IMR-90 (cell line): ENCODE data around the gene RAB36. TPM values are rescaled to one million over a fixed set of nuclear protein-coding genes. Genes with fewer than 3 reads are reported as not detected.

Experiments
- ATAC-seq: fragments of 200-7000 bp; cut with Tn5 transposase; 2 replicates; pipeline ENCODE4 v1.9.1; 2020; ENCODE audit warnings: low read depth, mild to moderate bottlenecking, moderate library complexity
- BruUV-seq: library from RNA; stranded (reverse); fragments of 400-500 nt; replicated peaks from 2 replicates; lab custom pipeline; 2021; lab: Mats Ljungman, UMichigan
- CTCF ChIA-PET: fragments of 300-600 bp; formaldehyde crosslinking; extraction: SDS; loops from one replicate; lab custom pipeline; 2021; ENCODE audit warnings: antibody characterized with exemption; lab: Yijun Ruan, JAX
- POLR2A ChIA-PET: fragments of 300-600 bp; sonication (Branson Sonifier 250); formaldehyde crosslinking; loops from one replicate; lab custom pipeline; 2022; ENCODE audit warnings: antibody characterized with exemption; ENCODE audit not compliant: unreplicated experiment; lab: Charles Lee
- DNase-seq: peaks from one replicate; pipeline ENCODE4 v3.0.0; 2013
- H2AFZ ChIP-seq: replicated peaks from 2 replicates; pipeline ENCODE3; 2013; ENCODE audit warnings: low read length, mild to moderate bottlenecking; ENCODE audit not compliant: poor library complexity
- H2AK5ac ChIP-seq: 2 replicates; pipeline ENCODE4 v1.6.1; 2013; ENCODE audit warnings: low read depth, low read length, inconsistent platforms
- H2AK9ac ChIP-seq: replicated peaks from 2 replicates; pipeline ENCODE3; 2013; ENCODE audit warnings: mild to moderate bottlenecking, low read depth, low read length, moderate library complexity; ENCODE audit not compliant: poor library complexity
- H2BK120ac ChIP-seq: 2 replicates; pipeline ENCODE4 v1.6.1; 2013; ENCODE audit warnings: low read depth, low read length, inconsistent platforms
- H2BK15ac ChIP-seq: 3 replicates; pipeline ENCODE4 v1.6.1; 2013; ENCODE audit warnings: low read depth, low read length, inconsistent platforms
- H2BK20ac ChIP-seq: 2 replicates; pipeline ENCODE4 v1.6.1; 2013; ENCODE audit warnings: low read depth, mild to moderate bottlenecking, inconsistent platforms, low read length, moderate library complexity
- H2BK5ac ChIP-seq: 2 replicates; pipeline ENCODE4 v1.6.1; 2013; ENCODE audit warnings: mild to moderate bottlenecking, low read depth, low read length, inconsistent platforms; ENCODE audit not compliant: poor library complexity, severe bottlenecking
- H3K14ac ChIP-seq: replicated peaks from 2 replicates; pipeline ENCODE4 v1.6.1; 2013; ENCODE audit warnings: low read depth, low read length, inconsistent platforms
- H3K18ac ChIP-seq: 2 replicates; pipeline ENCODE4 v1.6.1; 2013; ENCODE audit warnings: low read depth, low read length, control low read depth
- H3K23ac ChIP-seq: 2 replicates; pipeline ENCODE4 v1.6.1; 2013; ENCODE audit warnings: low read depth, low read length, inconsistent platforms
- H3K27ac ChIP-seq: 2 replicates; pipeline ENCODE4 v1.5.1; 2013; ENCODE audit warnings: mild to moderate bottlenecking, control low read depth, low read length; ENCODE audit not compliant: insufficient read depth
- H3K27me3 ChIP-seq: 2 replicates; pipeline ENCODE4 v1.6.1; 2013; ENCODE audit warnings: low read length; ENCODE audit not compliant: control insufficient read depth, insufficient read depth
- H3K36me3 ChIP-seq: 2 replicates; pipeline ENCODE4 v1.6.1; 2013; ENCODE audit warnings: low read length, mixed read lengths; ENCODE audit not compliant: control insufficient read depth, insufficient read depth
- H3K4ac ChIP-seq: 2 replicates; pipeline ENCODE4 v1.6.1; 2013; ENCODE audit warnings: low read depth, low read length, inconsistent platforms
- H3K4me1 ChIP-seq: 2 replicates; pipeline ENCODE4 v1.6.1; 2013; ENCODE audit warnings: low read length, mixed read lengths; ENCODE audit not compliant: control insufficient read depth, insufficient read depth
- H3K4me2 ChIP-seq: 2 replicates; pipeline ENCODE4 v1.6.1; 2013; ENCODE audit warnings: low read depth, mild to moderate bottlenecking, control low read depth, low read length, moderate library complexity
- H3K4me3 ChIP-seq: 2 replicates; pipeline ENCODE4 v1.5.1; 2013; ENCODE audit warnings: low read depth, mild to moderate bottlenecking, control low read depth, low read length, moderate library complexity; ENCODE audit not compliant: insufficient read depth
- H3K56ac ChIP-seq: 2 replicates; pipeline ENCODE4 v1.6.1; 2013; ENCODE audit warnings: low read length, inconsistent platforms; ENCODE audit not compliant: insufficient read depth; ENCODE audit errors: extremely low read depth
- H3K79me1 ChIP-seq, 2 experiments: 2 replicates each; pipeline ENCODE4 v1.6.1; 2013; ENCODE audit warnings: low read length in 2 of 2, inconsistent platforms in 1 of 2, low read depth in 1 of 2
- H3K9ac ChIP-seq: 2 replicates; pipeline ENCODE4 v1.6.1; 2013; ENCODE audit warnings: low read depth, low read length, control low read depth
- H3K9me1 ChIP-seq: 2 replicates; pipeline ENCODE4 v1.6.1; 2013; ENCODE audit warnings: low read length, inconsistent platforms; ENCODE audit not compliant: insufficient read depth
- H3K9me3 ChIP-seq: 2 replicates; pipeline ENCODE4 v1.6.1; 2013; ENCODE audit warnings: low read length; ENCODE audit not compliant: control insufficient read depth, insufficient read depth
- H4K20me1 ChIP-seq: 2 replicates; pipeline ENCODE4 v1.6.1; 2013; ENCODE audit warnings: low read length, inconsistent platforms; ENCODE audit not compliant: insufficient read depth
- H4K5ac ChIP-seq: 2 replicates; pipeline ENCODE4 v1.6.1; 2013; ENCODE audit warnings: mild to moderate bottlenecking, low read depth, low read length, control low read depth
- H4K8ac ChIP-seq, 2 experiments: 2 replicates each; pipeline ENCODE4 v1.6.1; 2013; ENCODE audit warnings: low read depth in 2 of 2, low read length in 2 of 2, control low read depth in 1 of 2, inconsistent platforms in 1 of 2
- H4K91ac ChIP-seq: 2 replicates; pipeline ENCODE4 v1.6.1; 2013; ENCODE audit warnings: low read depth, low read length, inconsistent platforms; ENCODE audit not compliant: insufficient read depth
- BHLHE40 ChIP-seq: fragments of 150-350 bp; IDR thresholded peaks from 2 replicates; pipeline ENCODE4 v1.6.1; 2016; ENCODE audit warnings: mild to moderate bottlenecking, low read depth, low read length
- CHD1 ChIP-seq: IDR thresholded peaks from 2 replicates; pipeline ENCODE4 v1.6.1; 2012; ENCODE audit warnings: low read depth, low read length, improper control_type of control experiment
- CTCF ChIP-seq: conservative IDR thresholded peaks from 2 replicates; pipeline ENCODE4 v1.5.1; 2012; ENCODE audit warnings: mild to moderate bottlenecking, low read depth, low read length, improper control_type of control experiment
- ELK1 ChIP-seq: fragments of 150-350 bp; IDR thresholded peaks from 2 replicates; pipeline ENCODE4 v1.6.1; 2016; ENCODE audit warnings: low read depth, mild to moderate bottlenecking, low read length, moderate library complexity, borderline replicate concordance
- FOS ChIP-seq: fragments of 150-350 bp; IDR thresholded peaks from 2 replicates; pipeline ENCODE4 v1.6.1; 2016; ENCODE audit warnings: low read depth, low read length
- MAFK ChIP-seq: IDR thresholded peaks from 2 replicates; pipeline ENCODE4 v1.6.1; 2012; ENCODE audit warnings: low read depth, low read length, improper control_type of control experiment
- MXI1 ChIP-seq: IDR thresholded peaks from 2 replicates; pipeline ENCODE4 v1.6.1; 2012; ENCODE audit warnings: low read depth, mild to moderate bottlenecking, low read length, moderate library complexity, borderline replicate concordance
- NFE2L2 ChIP-seq: fragments of 150-350 bp; IDR thresholded peaks from 2 replicates; pipeline ENCODE4 v1.6.1; 2016; ENCODE audit warnings: low read depth, mild to moderate bottlenecking, low read length
- POLR2A ChIP-seq: IDR thresholded peaks from 2 replicates; pipeline ENCODE4 v1.6.1; 2012; ENCODE audit warnings: mild to moderate bottlenecking, low read depth, low read length
- RAD21 ChIP-seq: IDR thresholded peaks from 2 replicates; pipeline ENCODE4 v1.6.1; 2012; ENCODE audit warnings: low read length, improper control_type of control experiment
- RCOR1 ChIP-seq: IDR thresholded peaks from 2 replicates; pipeline ENCODE4 v1.6.1; 2012; ENCODE audit warnings: mild to moderate bottlenecking, low read length, improper control_type of control experiment; ENCODE audit not compliant: insufficient replicate concordance
- RFX5 ChIP-seq: IDR thresholded peaks from 2 replicates; pipeline ENCODE4 v1.8.0; 2012; ENCODE audit warnings: low read depth, mild to moderate bottlenecking, low read length, moderate library complexity
- SMC3 ChIP-seq: fragments of 150-350 bp; IDR thresholded peaks from 2 replicates; pipeline ENCODE4 v1.6.1; 2016; ENCODE audit warnings: low read depth, mild to moderate bottlenecking, antibody characterized with exemption, low read length, moderate library complexity
- WGBS, 2 experiments: methylation state at CpG; one replicate each; pipeline versions ENCODE4 v1.1.5 to v1.1.7; 2013; ENCODE audit warnings: missing lambda C conversion rate in 2 of 2; ENCODE audit not compliant: insufficient read length in 1 of 2; ENCODE audit errors: extremely low coverage in 2 of 2; 5-methylcytosine and 5-hydroxymethylcytosine counted together
- dilution Hi-C: fragments of 300-500 bp; cut with HindIII; formaldehyde crosslinking; loops from one replicate; pipeline ENCODE4 v1.14.3; 2018; ENCODE audit warnings: low sequenced_read_pairs; ENCODE audit not compliant: unreplicated experiment
- in situ Hi-C: fragments of 300-500 bp; cut with MboI; formaldehyde crosslinking; loops from 3 replicates; pipeline ENCODE4 v1.14.3; 2019; ENCODE audit warnings: low sequenced_read_pairs, inconsistent platforms, mixed read lengths
- intact Hi-C: fragments of 100-400 bp; cut with micrococcal nuclease; formaldehyde crosslinking; loops from 2 replicates; pipeline ENCODE4 v1.10.0; 2022
- polyA plus RNA-seq, 3 experiments: library from polyadenylated mRNA; depleted of rRNA; stranded (reverse); fragments of >200 nt; gene quantifications; 2 replicates each; pipeline ENCODE4 v1.2.3, GENCODE V29; 2012; ENCODE audit warnings: low replicate concordance in 1 of 3
- total RNA-seq: library from RNA; depleted of rRNA; stranded (reverse); fragments of >200 nt; gene quantifications from 2 replicates; pipeline ENCODE4 v1.2.3, GENCODE V29; 2012

Gene RAB36
- total and polyA plus RNA-seq, 2 of the 4 experiments (the other 2 are of a cell fraction) = 3.6 to 4.0 TPM

GRCh38 chr22:23114721-23115020 is 30.6 kb upstream of the RAB36 start:
- H3K9me1 ChIP-seq = no peaks in the 10 kb centered on the region
- H3K14ac ChIP-seq = no peak overlapping the region
- in situ Hi-C loops (no loop called here), dilution Hi-C loops (no loop called here), intact Hi-C loops (no loop called here)
- no peak overlapping the region for H2BK15ac ChIP-seq
- H3K4ac ChIP-seq = no peak overlapping the region
- no peak overlapping the region for H3K4me2 ChIP-seq
- H3K79me1 ChIP-seq = no peaks in the 10 kb centered on the region
- H4K20me1 ChIP-seq = no peaks in the 10 kb centered on the region; the same call in 1 of the 2 replicates
- H3K27ac ChIP-seq = no peak overlapping the region
- BruUV-seq = no TSS peak
- no peak overlapping the region for H4K91ac ChIP-seq
- H3K9me3 ChIP-seq = no peaks in the 10 kb centered on the region
- DNase-seq = no peak
- no peak overlapping the region for H3K9ac ChIP-seq
- H3K23ac ChIP-seq = no peak overlapping the region
- no peaks in the 10 kb centered on the region for H3K36me3 ChIP-seq
- H3K4me1 ChIP-seq = no peaks in the 10 kb centered on the region
- no CpG with 5 or more reads among the region's 2 CpGs for WGBS, 2 experiments
- H3K18ac ChIP-seq = no peak overlapping the region
- TF ChIP-seq NFE2L2 (no peak), RCOR1 (no peak), FOS (no peak), CHD1 (no peak), MXI1 (no peak), ELK1 (no peak), POLR2A (no peak), BHLHE40 (no peak), RAD21 (no peak), RFX5 (no peak), MAFK (no peak), SMC3 (no peak), CTCF (no peak)
- H2AK5ac ChIP-seq = no peak overlapping the region
- POLR2A ChIA-PET = no interaction called here
- no peak overlapping the region for H2BK120ac ChIP-seq
- H2BK20ac ChIP-seq = no peak overlapping the region
- ATAC-seq = no peak
- no peak overlapping the region for H2BK5ac ChIP-seq
- H3K27me3 ChIP-seq = peaks cover 6% of the 10 kb centered on the region; the same call in 1 of the 2 replicates
- H2AK9ac ChIP-seq = no peak overlapping the region
- no peak overlapping the region for H3K4me3 ChIP-seq
- H3K56ac ChIP-seq = no peak overlapping the region
- H4K5ac ChIP-seq = no peak overlapping the region
- H2AFZ ChIP-seq = no peak overlapping the region
- H4K8ac ChIP-seq = no peak overlapping the region
- CTCF ChIA-PET = no interaction called here
